ENCODE data around the gene LENEP. TPM values are rescaled to one million over a fixed set of nuclear protein-coding genes. Genes with fewer than 3 reads are reported as not detected.

LENEP gene
- total RNA-seq, 2 experiments from 2014 or later: 0.85 to 1.0 TPM

DNA sequence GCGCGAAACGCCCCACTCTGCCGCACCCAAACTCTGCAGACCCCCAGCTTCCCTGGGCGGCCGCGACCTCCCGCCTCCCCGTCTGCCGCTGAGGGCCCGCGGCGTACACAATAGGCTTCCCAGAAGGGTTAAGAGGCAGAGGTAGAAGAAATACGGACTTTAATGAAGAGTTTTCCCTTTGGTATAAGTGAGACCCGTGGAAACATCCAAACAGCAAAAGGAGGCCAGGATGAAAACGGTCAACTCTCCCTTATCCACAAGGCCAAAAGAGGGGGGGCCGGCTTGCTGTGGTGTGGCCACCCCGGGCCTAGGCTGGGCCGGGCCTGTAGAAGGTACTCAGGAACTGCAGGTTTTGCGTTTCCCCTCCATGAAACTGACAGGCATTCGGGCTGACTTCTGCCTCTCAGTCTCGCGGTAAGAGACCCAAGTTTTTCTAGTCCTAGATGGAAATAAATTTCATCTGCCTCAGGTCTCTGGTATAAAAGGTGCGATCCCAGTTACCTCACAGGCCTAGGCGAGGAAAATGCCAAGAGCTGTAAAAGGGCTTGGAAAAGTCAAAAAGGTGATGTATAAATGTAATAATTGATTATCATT lies 31.1 kb upstream of the LENEP start:
- ChIA-PET CTCF (interaction anchor here (1.0 to 3.3 kb wide), 9 partner anchors 9 to 123 kb away, joined by 4 to 23 read pairs (median 7); partner anchors contain the start of genes CKS1B and SHC1), POLR2A (interaction anchor here (1.1 kb wide), 1 partner anchor 12 kb away, joined by 3 read pairs; the partner anchor contains the start of gene CKS1B)
- H3K4me1 Mint-ChIP-seq: peaks cover 51% of the 10 kb centered on the region
- peaks cover 38% of the 10 kb centered on the region for H3K36me3 Mint-ChIP-seq (ENCODE audit: low read depth)
- peak; percentile 33 for DNase-seq
- no peaks in the 10 kb centered on the region for H3K27me3 Mint-ChIP-seq
- H3K9me3 Mint-ChIP-seq: no peaks in the 10 kb centered on the region
- H3K4me3 Mint-ChIP-seq: peak overlapping the region; percentile 85
- peak overlapping the region; percentile 91 for H3K27ac Mint-ChIP-seq

DNA sequence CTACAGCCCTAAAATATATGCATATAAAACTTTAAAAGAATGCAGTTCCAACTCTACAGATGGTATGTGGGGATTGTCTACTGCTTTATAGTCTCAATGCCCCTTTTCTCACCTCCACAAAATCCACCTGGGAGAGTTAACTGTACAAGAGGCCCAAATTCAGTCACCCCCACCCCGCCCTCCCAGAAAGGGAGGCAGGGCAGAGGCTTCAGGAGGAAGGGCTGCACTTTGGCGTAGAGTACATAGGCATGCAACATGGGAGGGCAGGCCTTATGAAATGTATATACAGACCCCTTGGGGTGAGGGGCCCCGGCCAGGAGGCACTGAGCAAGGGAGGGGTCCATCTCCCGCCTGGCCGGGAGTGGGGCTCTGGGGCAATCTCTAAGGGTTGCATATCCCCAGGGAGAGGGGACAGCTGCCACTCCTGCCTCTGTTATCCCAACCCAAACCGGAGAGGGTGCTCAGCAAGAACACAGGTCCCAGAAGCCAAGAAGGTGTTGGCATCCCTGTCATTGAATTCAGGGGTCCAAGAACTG lies 30.5 kb upstream of the LENEP start:
- Mint-ChIP-seq H3K36me3 (ENCODE audit: low read depth) (peaks cover 43% of the 10 kb centered on the region), H3K9me3 (no peaks in the 10 kb centered on the region), H3K27me3 (no peaks in the 10 kb centered on the region), H3K4me1 (peaks cover 51% of the 10 kb centered on the region), H3K4me3 (peak overlapping the region; percentile 85), H3K27ac (peak overlapping the region; percentile 91)
- no peak for DNase-seq
- ChIA-PET CTCF (interaction anchor here (2.1 kb wide), 2 partner anchors 10 to 11 kb away, joined by 9 to 11 read pairs; partner anchors contain the start of gene CKS1B), POLR2A (no interaction called here)

DNA sequence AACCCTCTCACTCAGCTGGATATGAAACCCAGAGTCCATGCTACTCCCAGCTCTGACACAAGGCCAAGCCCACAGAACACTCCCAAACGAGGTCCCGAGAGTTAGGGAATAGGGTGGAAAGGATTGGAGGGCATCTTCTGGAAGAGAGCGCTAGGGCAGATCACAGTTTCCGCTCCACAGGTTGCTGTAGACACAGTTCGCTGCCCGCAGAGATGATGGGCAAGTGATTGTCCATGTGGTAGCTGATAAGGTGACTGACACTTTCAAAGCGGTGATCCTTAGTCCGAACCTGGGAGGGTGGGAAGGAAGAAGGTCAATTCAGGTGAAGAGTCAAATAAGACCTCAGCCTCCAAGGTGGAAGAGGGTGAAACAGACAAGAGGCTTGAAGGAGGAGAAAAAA lies 29.7 kb upstream of the LENEP start:
- peaks cover 52% of the 10 kb centered on the region for H3K4me1 Mint-ChIP-seq
- CTCF ChIA-PET: interaction anchor here (2.2 kb wide), 1 partner anchor 20 kb away, joined by 9 read pairs; the partner anchor contains the start of gene FLAD1
- POLR2A ChIA-PET: no interaction called here
- no peak overlapping the region for H3K4me3 Mint-ChIP-seq
- no peak for DNase-seq
- no peak overlapping the region for H3K27ac Mint-ChIP-seq
- H3K27me3 Mint-ChIP-seq: no peaks in the 10 kb centered on the region
- peaks cover 44% of the 10 kb centered on the region for H3K36me3 Mint-ChIP-seq (ENCODE audit: low read depth)
- H3K9me3 Mint-ChIP-seq: no peaks in the 10 kb centered on the region

DNA sequence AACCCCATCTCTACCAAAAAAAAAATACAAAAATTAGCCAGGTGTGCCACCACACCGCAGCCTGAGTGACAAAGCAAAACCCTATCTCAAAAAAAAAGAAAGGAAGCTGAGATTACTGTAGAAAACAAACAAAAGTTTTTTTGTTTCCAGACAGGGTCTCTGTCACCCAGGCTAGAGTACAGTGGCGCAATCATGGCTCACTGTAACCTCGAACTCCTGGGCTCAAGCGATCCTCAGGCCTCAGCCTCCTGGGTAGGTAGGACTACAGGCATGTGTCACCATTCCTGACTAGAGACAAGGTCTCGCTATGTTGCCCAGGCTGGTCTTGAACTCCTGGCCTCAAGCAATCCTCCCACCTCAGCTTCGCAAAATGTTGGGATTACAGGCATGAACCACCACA lies 29.0 kb upstream of the LENEP start:
- POLR2A ChIA-PET: no interaction called here
- Mint-ChIP-seq H3K27me3 (no peaks in the 10 kb centered on the region), H3K9me3 (no peaks in the 10 kb centered on the region), H3K36me3 (ENCODE audit: low read depth) (peaks cover 48% of the 10 kb centered on the region), H3K27ac (no peak overlapping the region), H3K4me3 (no peak overlapping the region), H3K4me1 (peaks cover 57% of the 10 kb centered on the region)
- DNase-seq: no peak
- CTCF ChIA-PET: interaction anchor here (0.8 to 2.2 kb wide), 2 partner anchors 9 to 19 kb away, joined by 3 to 9 read pairs; partner anchors contain the start of genes FLAD1 and PBXIP1

DNA sequence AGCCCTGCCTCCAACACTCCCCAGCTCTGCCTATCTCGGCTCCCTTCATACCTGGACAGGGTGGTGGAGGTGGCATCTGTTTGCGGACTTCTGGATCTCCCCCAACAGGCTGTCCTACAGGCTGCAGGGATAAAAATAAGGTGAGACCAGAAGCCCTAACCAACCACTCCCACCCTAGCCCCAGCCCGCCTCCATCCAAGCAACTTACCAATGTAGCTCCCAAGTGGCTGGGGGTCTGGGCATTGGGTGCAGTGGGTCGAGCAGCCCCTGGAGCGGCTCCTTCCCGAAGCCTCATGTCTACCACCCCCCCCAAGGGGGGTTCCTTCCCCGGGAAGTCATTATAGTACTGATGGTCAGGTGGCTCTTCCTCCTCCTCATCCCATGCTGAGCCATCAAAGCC lies 27.3 kb upstream of the LENEP start:
- H3K36me3 Mint-ChIP-seq (ENCODE audit: low read depth): peaks cover 42% of the 10 kb centered on the region
- POLR2A ChIA-PET: no interaction called here
- no peak overlapping the region for H3K27ac Mint-ChIP-seq
- H3K9me3 Mint-ChIP-seq: no peaks in the 10 kb centered on the region
- no peaks in the 10 kb centered on the region for H3K27me3 Mint-ChIP-seq
- DNase-seq: no peak
- CTCF ChIA-PET: interaction anchor here (0.7 to 2.2 kb wide), 3 partner anchors 11 to 33 kb away, joined by 3 to 9 read pairs (median 4); partner anchors contain the start of genes FLAD1 and PBXIP1
- H3K4me3 Mint-ChIP-seq: no peak overlapping the region
- H3K4me1 Mint-ChIP-seq: peaks cover 53% of the 10 kb centered on the region

DNA sequence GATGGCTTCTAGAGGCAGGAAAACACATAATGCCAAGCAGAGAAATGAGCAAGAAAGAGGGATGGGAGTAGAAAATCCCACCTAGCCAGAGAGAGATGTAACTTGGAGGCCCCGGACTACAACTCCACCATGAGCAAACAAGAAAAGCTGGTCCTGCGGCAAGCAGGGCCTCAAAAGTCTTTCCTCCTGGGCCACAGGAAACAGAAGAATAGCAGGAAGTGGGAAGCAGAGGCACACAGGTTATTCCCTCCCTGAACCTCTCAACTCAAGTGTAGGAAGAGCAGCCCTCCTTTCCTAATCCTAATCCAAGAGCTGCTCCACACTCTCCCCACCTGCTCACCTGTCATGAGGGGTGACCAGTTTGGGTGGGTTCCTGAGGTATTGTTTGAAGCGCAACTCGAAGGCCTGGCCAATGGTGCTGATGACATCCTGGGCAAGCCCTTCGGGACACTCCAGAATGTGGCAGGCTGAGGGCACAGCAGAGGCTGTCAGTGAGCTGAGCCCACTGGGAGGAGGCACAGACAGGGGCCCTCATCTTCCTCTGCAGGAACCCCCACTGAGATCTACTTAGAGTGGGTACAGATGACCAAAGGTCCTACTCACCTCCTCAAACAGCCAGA lies 25.9 kb upstream of the LENEP start:
- POLR2A ChIA-PET: no interaction called here
- Mint-ChIP-seq H3K9me3 (no peaks in the 10 kb centered on the region), H3K36me3 (ENCODE audit: low read depth) (peaks cover 44% of the 10 kb centered on the region), H3K4me3 (no peak overlapping the region), H3K27ac (peak overlapping the region; percentile 13), H3K4me1 (peaks cover 60% of the 10 kb centered on the region), H3K27me3 (no peaks in the 10 kb centered on the region)
- CTCF ChIA-PET: interaction anchor here (1.4 kb wide), 1 partner anchor 50 kb away, joined by 4 read pairs; no protein-coding TSS in a partner anchor
- no peak for DNase-seq

DNA sequence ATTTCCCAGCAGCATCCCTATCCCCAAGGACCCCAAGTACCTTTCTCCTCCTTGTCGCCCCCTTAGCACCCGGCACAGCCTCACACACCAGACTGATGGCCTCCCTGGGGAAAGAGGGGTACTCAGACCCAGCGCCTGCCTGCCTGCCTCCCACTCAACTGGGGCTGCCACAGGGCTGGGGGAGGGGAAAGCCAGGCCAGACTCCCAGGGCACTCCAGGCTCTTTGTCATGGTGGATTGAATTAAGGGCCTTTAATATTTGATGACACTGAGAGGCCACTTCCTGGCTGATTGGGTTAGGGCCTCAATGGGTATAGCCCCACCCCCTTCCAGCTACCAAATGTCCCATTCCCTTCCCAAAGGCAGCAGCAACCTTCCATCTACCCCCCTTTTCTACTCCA lies 24.7 kb upstream of the LENEP start:
- no peaks in the 10 kb centered on the region for H3K27me3 Mint-ChIP-seq
- no peaks in the 10 kb centered on the region for H3K9me3 Mint-ChIP-seq
- no peak for DNase-seq
- POLR2A ChIA-PET: interaction anchor here (1.0 kb wide), 1 partner anchor 14 kb away, joined by 3 read pairs; the partner anchor contains the start of gene FLAD1
- H3K4me1 Mint-ChIP-seq: peaks cover 56% of the 10 kb centered on the region
- H3K27ac Mint-ChIP-seq: peak overlapping the region; percentile 72
- no peak overlapping the region for H3K4me3 Mint-ChIP-seq
- CTCF ChIA-PET: interaction anchor here (0.8 to 2.7 kb wide), 3 partner anchors 31 to 49 kb away, joined by 3 to 10 read pairs (median 4); partner anchors contain the start of gene PMVK
- peaks cover 41% of the 10 kb centered on the region for H3K36me3 Mint-ChIP-seq (ENCODE audit: low read depth)

DNA sequence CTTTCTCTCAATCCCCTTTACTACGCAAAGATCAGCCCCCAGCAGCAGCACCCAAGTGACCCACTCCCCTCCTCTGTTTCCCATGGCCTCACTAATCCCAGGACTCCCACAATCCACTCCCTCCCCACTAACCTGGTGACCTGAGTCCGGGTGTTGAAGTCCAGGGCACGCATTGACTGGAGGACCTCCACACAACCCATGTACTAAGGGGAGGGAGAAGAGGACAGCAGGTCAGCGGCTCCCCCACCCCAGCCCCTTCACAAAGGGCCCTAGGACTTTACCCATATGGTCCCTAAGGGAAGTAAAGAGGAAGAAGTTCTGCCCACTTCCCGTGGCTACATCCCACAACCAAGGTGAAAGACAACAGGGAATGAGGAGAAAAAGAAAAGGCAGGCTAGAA lies 24.1 kb upstream of the LENEP start:
- CTCF ChIA-PET: interaction anchor here (0.8 to 6.4 kb wide), 5 partner anchors 8 to 33 kb away, joined by 3 to 26 read pairs (median 10); partner anchors contain the start of genes FLAD1, PBXIP1, PMVK and PYGO2
- peaks cover 53% of the 10 kb centered on the region for H3K4me1 Mint-ChIP-seq
- POLR2A ChIA-PET: interaction anchor here (1.0 kb wide), 1 partner anchor 14 kb away, joined by 3 read pairs; the partner anchor contains the start of gene FLAD1
- peaks cover 38% of the 10 kb centered on the region for H3K36me3 Mint-ChIP-seq (ENCODE audit: low read depth)
- no peak overlapping the region for H3K4me3 Mint-ChIP-seq
- no peaks in the 10 kb centered on the region for H3K27me3 Mint-ChIP-seq
- DNase-seq: no peak
- H3K27ac Mint-ChIP-seq: peak overlapping the region; percentile 72
- no peaks in the 10 kb centered on the region for H3K9me3 Mint-ChIP-seq

DNA sequence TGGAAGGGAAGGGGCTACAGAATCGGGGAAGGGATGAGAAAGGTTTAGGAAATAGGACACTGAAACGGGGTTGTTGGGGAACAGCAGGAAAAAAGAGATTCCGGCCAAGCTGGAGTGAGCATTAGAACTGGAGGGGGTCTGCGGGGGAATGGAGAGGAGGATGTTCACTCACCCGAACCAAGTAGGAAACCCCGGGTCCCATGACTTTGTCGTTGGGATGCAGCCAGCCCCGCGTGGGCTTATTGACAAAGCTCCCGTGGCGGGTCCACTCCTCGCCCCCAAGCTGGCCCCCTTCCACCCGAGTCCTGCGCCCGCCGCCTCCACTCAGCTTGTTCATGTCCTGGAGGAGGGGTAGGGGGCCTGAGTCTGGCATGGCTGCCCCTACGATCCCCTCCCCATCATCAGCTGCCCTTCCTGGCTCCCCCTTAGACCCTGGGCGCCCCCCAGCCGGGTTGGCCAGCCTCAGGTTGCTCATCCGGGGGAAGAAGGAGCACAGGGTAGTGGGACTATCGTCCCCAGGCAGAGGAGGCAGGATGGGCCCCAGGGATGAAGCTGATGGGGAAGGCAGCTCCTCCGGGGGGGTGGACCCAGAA lies 23.4 kb upstream of the LENEP start:
- no peak for DNase-seq
- ChIA-PET POLR2A (interaction anchor here (1.0 kb wide), 1 partner anchor 13 kb away, joined by 3 read pairs; the partner anchor contains the start of gene FLAD1), CTCF (interaction anchor here (1.0 to 6.4 kb wide), 6 partner anchors 9 to 202 kb away, joined by 3 to 26 read pairs (median 8); partner anchors contain the start of genes FLAD1, KRTCAP2, PBXIP1 and PYGO2)
- peaks cover 51% of the 10 kb centered on the region for H3K4me1 Mint-ChIP-seq
- no peak overlapping the region for H3K4me3 Mint-ChIP-seq
- H3K9me3 Mint-ChIP-seq: no peaks in the 10 kb centered on the region
- peaks cover 34% of the 10 kb centered on the region for H3K36me3 Mint-ChIP-seq (ENCODE audit: low read depth)
- no peak overlapping the region for H3K27ac Mint-ChIP-seq
- H3K27me3 Mint-ChIP-seq: no peaks in the 10 kb centered on the region

DNA sequence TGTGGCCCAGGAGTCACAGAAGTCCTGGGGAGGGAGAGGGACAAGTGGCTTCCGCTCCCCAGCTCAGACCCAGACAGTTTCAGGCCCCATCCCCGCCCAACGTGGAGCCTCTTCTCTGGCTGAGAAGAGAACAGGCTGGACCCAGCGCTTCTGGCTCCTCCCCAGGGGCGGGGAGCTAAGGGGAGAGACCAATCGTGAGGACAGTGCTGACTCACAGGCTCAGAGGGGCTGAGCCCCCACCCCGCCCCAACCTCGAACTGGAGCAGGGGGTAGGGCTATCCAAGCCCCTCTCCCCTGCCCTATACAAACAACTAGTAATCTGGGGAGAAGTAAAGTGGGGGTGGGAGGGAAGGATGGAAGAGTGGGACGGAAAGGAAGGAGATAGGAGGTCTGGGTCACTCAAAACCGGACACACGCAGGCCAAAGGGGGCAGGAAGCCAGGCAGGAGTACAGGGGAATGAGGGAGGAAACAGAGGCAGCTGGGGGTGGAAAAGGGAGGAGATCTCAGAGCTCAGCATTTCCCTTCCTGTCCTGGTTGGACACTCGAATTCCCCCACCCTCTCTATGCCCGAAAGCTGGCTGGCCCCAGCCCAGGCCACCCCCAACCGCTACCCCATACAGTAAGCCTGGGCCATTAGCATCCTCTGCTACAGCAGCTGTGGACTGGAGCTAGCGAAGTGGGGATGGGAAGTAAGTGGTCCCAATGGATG lies 22.6 kb upstream of the LENEP start, which contains the start of gene SHC1:
Gene SHC1 (minus strand): TSS at position 117 of the 710 bp plus-strand sequence. CDS start 221 bp downstream, outside the sequence.
- H3K27ac Mint-ChIP-seq: peak within 1 kb of the TSS; percentile 72
- H3K27me3 Mint-ChIP-seq: no peaks in the 10 kb centered on the region
- H3K36me3 Mint-ChIP-seq (ENCODE audit: low read depth): peaks cover 34% of the 10 kb centered on the region
- CTCF ChIA-PET: interaction anchor here (0.9 to 6.4 kb wide), 11 partner anchors 10 to 202 kb away, joined by 3 to 26 read pairs (median 7); partner anchors contain the start of genes FLAD1, KRTCAP2, LENEP and PMVK
- POLR2A ChIA-PET: interaction anchor here (0.6 kb wide), 1 partner anchor 82 kb away, joined by 3 read pairs; no protein-coding TSS in a partner anchor
- peak; percentile 39 for DNase-seq
- no peaks in the 10 kb centered on the region for H3K9me3 Mint-ChIP-seq
- peaks cover 51% of the 10 kb centered on the region for H3K4me1 Mint-ChIP-seq
- peak within 1 kb of the TSS; percentile 25 for H3K4me3 Mint-ChIP-seq

DNA sequence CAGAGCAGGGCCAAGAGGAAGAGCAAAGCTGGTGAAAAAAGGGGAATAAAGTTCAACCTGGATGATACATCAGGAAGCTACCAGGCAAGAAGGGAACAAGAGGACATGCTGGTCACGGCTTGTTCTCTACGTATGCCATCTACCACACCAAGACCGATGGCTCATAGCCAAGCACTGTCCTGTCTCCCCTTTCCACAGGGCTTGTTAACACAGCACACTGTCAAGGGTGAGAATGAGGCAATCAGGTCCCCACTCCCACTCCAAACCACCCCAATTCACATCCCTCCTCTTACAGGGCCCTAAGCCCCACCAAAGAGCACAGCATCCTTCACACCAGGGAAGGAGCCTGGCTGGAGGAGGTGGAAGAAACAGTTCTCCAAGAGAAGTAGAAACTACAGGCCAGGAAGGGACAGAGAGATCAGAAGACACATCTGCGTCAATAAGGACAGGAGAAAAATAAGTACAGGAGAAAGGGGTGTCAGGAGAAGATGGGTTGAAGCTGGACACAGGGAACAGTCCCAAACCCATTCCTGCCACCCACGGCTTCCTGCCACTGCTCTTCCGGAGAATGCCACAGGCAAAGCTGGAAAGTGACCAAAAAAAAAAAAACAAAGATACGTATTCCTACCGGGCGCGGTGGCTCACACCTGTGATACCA lies 21.9 kb upstream of the LENEP start:
- DNase-seq: no peak
- Mint-ChIP-seq H3K4me1 (peaks cover 51% of the 10 kb centered on the region), H3K27ac (peak overlapping the region; percentile 63), H3K27me3 (no peaks in the 10 kb centered on the region), H3K36me3 (ENCODE audit: low read depth) (peaks cover 32% of the 10 kb centered on the region), H3K9me3 (no peaks in the 10 kb centered on the region), H3K4me3 (peak overlapping the region; percentile 25)
- POLR2A ChIA-PET: no interaction called here
- CTCF ChIA-PET: interaction anchor here (0.6 to 6.4 kb wide), 11 partner anchors 10 to 201 kb away, joined by 3 to 26 read pairs (median 7); partner anchors contain the start of genes FLAD1, KRTCAP2, LENEP and PMVK
